ENCODE measurements around the gene ASIC5.

DNA sequence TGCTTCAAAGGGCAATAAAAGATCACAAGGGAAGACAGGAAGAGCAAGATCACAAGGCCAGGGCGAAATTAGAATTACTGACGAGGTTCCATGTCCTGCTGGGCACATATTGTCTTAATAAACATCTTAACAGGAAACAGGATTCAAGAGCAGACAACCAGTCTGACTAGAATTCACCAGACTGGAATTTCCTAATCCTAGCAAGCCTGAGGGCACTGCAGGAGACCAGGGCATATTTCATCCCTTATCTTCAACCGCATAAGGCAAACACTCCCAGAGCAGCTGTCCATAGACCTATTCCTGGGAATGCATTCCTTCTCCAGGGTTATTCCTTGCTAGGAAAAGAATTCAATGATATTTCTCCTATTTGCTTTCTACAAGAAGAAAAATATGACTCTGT is 25.0 kb upstream of the ASIC5 start:
- no peak for TF ChIP-seq CTCF (IDR thresholded peaks at IDR 0.05; ENCODE audit: insufficient read depth, low read length, poor library complexity, severe bottlenecking)
- TF ChIP-seq EZH2phosphoT487 (conservative IDR thresholded peaks at IDR 0.05; ENCODE audit: low read length): no peak

Data from SU-DHL-6 (cell line).